Ovary (tissue), 9 donors: ENCODE measurements around the gene HOXA5. TPM values are rescaled to one million over a fixed set of nuclear protein-coding genes. Genes with fewer than 3 reads are reported as not detected.
A peak's percentile ranks its signal among the peaks of the same experiment; 100 is the strongest.

Experiments used
- DNase-seq, 5 donors: peaks; one replicate each; pipeline ENCODE4 v3.0.0-alpha.2; 2019 to 2020
- H3K27ac ChIP-seq, 2 donors: fragments of 200-600 bp; one replicate each; pipeline versions ENCODE4 v1.5.1 to v1.8.0; 2019 to 2022
- H3K27me3 ChIP-seq: fragments of 200-600 bp; one replicate; pipeline ENCODE4 v1.8.0; 2022
- H3K36me3 ChIP-seq: fragments of 200-600 bp; sonication (generic); one replicate; pipeline ENCODE4 v1.5.1; 2019
- H3K4me1 ChIP-seq: one replicate; pipeline ENCODE4 v1.8.1; 2013; ENCODE audit warnings: mild to moderate bottlenecking, moderate library complexity; ENCODE audit not compliant: insufficient read depth
- H3K4me3 ChIP-seq: fragments of 200-600 bp; sonication (generic); one replicate; pipeline ENCODE4 v1.5.1; 2017
- H3K9me3 ChIP-seq, 2 donors: fragments of 200-600 bp in 1 of 2; sonication (generic) in 1 of 2; one replicate each; pipeline versions ENCODE4 v1.5.1 to v1.8.1; 2013 to 2019; ENCODE audit warnings: mild to moderate bottlenecking in 1 of 2, moderate library complexity in 1 of 2
- CTCF ChIP-seq, 3 donors: fragments of 450-650 bp in 2 of 3; fragments of 200-600 bp in 1 of 3; IDR thresholded peaks; one replicate each; pipeline versions ENCODE4 v1.5.1 to v1.8.0; 2016 to 2022; ENCODE audit warnings: antibody characterized with exemption in 3 of 3, mild to moderate bottlenecking in 1 of 3
- EP300 ChIP-seq: sonication (generic); formaldehyde crosslinking; IDR thresholded peaks from one replicate; pipeline ENCODE4 v1.6.1; 2017; ENCODE audit warnings: antibody characterized with exemption
- POLR2A ChIP-seq: fragments of 450-650 bp; IDR thresholded peaks from one replicate; pipeline ENCODE4 v1.6.1; 2017; ENCODE audit warnings: antibody characterized with exemption, mild to moderate bottlenecking, moderate library complexity
- WGBS, 3 donors: extraction: QIAGEN DNeasy Blood & Tissue Kit in 1 of 3; methylation state at CpG; one replicate each; pipeline versions ENCODE4 v1.1.5 to v1.1.7; 2013 to 2017; 5-methylcytosine and 5-hydroxymethylcytosine counted together
- intact Hi-C, 4 donors: fragments of 100-400 bp; cut with DNase I; formaldehyde crosslinking; loops; one replicate each; pipeline versions ENCODE4 v1.11.0 to v1.15.1; 2022 to 2023
- polyA plus RNA-seq, 2 donors: library from polyadenylated mRNA; stranded (reverse); fragments of 200-250 nt in 1 of 2; fragments of 350-450 nt in 1 of 2; fragmentation: Illumina TruSeq in 1 of 2; extraction: RNeasy Lipid Tissue Mini Kit (QIAGEN cat#74804) in 1 of 2; gene quantifications; one replicate each; pipeline ENCODE4 v1.2.3, GENCODE V29; 2013 to 2014
- total RNA-seq, 7 donors: library from RNA; depleted of rRNA in 2 of 7; stranded (reverse); fragments of >200 nt in 2 of 7; fragmentation: NEBNext Ultra II Directional in 3 of 7; extraction: Animal tissue kit (Norgen Biotek cat#: 25700) in 3 of 7; gene quantifications; one replicate each; pipeline versions ENCODE4 v1.1.0 to v1.2.4, GENCODE V29; 2016 to 2023
- donor health status: DM: no; HTN: no; CAD: no; lungs with moderate emphysema.
- donor health status: DM: no; HTN: no; CAD: no.
- donor health status: Bipolar disorder and iron deficiency.
- donor health status: DM: yes; HTN: yes; CAD: no.
- donor health status: DM: no; HTN: no; CAD: no.
- donor health status: DM: yes; HTN: yes; CAD: no.

Gene HOXA5
- total and polyA plus RNA-seq, 9 donors = 0.40 to 29.6 (median 1.8) TPM

GRCh38 chr7:27125986-27126394, 17.5 kb downstream of the HOXA5 start:
- WGBS, 3 donors = 42 to 57% (median 42%) methylated on average over 5 of the region's 5 CpGs
- Histone ChIP-seq H3K4me1 (peaks cover 3% of the 10 kb centered on the region), H3K4me3 (no peak overlapping the region), H3K36me3 (no peaks in the 10 kb centered on the region), H3K9me3 (peaks cover 0 to 5% of the 10 kb centered on the region in 2 donors), H3K27ac (no peak overlapping the region), H3K27me3 (no peaks in the 10 kb centered on the region)
- intact Hi-C loops = no loop called here
- no peak for TF ChIP-seq POLR2A
- no peak for TF ChIP-seq CTCF (IDR thresholded peaks at IDR 0.05)
- no peak for TF ChIP-seq EP300
- no peak for DNase-seq

- intact Hi-C loops = no loop called here
- Histone ChIP-seq H3K27ac (no peak overlapping the region), H3K27me3 (no peaks in the 10 kb centered on the region), H3K4me3 (no peak overlapping the region), H3K9me3 (peaks cover 0 to 5% of the 10 kb centered on the region in 2 donors), H3K4me1 (peaks cover 3% of the 10 kb centered on the region), H3K36me3 (no peaks in the 10 kb centered on the region)
- 62 to 75% (median 63%) methylated on average over 8 of the region's 8 CpGs for WGBS, 3 donors
- TF ChIP-seq POLR2A = no peak
- no peak for DNase-seq
These were observed 18.4 kb downstream of the HOXA5 start for GRCh38 chr7:27124902-27125689.

GRCh38 chr7:27124096-27124901, 19.2 kb downstream of the HOXA5 start:
- Histone ChIP-seq H3K4me1 (no peaks in the 10 kb centered on the region), H3K27ac (no peak overlapping the region), H3K36me3 (no peaks in the 10 kb centered on the region), H3K27me3 (no peaks in the 10 kb centered on the region), H3K9me3 (peaks cover 0 to 5% of the 10 kb centered on the region in 2 donors), H3K4me3 (no peak overlapping the region)
- 26 to 53% (median 34%) methylated on average over 43 of the region's 43 CpGs for whole genome bisulfite sequencing, 3 donors
- DNase-seq = peak in 1 of 5 donors; percentile 45
- no peak for TF ChIP-seq EP300
- no peak for TF ChIP-seq POLR2A
- no peak for TF ChIP-seq CTCF (IDR thresholded peaks at IDR 0.05)
- intact Hi-C loops = no loop called here

- Histone ChIP-seq H3K9me3 (no peaks in the 10 kb centered on the region), H3K4me1 (no peaks in the 10 kb centered on the region), H3K36me3 (no peaks in the 10 kb centered on the region), H3K27me3 (no peaks in the 10 kb centered on the region), H3K27ac (no peak overlapping the region), H3K4me3 (no peak overlapping the region)
- intact Hi-C loops = no loop called here
- DNase-seq = no peak
- 34 to 58% (median 45%) methylated on average over 26 of the region's 26 CpGs for WGBS, 3 donors
- TF ChIP-seq POLR2A = no peak
- no peak for TF ChIP-seq EP300
- TF ChIP-seq CTCF (IDR thresholded peaks at IDR 0.05) = no peak
These were observed 19.9 kb downstream of the HOXA5 start for GRCh38 chr7:27123477-27124053.
